ENCODE data around the gene B3GNT7.
"Not testable (repeated sequence)": the region's sequence is repeated elsewhere in the genome, so short reads cannot be mapped to it uniquely, and the experiment has no call there.

B3GNT7 gene

DNA sequence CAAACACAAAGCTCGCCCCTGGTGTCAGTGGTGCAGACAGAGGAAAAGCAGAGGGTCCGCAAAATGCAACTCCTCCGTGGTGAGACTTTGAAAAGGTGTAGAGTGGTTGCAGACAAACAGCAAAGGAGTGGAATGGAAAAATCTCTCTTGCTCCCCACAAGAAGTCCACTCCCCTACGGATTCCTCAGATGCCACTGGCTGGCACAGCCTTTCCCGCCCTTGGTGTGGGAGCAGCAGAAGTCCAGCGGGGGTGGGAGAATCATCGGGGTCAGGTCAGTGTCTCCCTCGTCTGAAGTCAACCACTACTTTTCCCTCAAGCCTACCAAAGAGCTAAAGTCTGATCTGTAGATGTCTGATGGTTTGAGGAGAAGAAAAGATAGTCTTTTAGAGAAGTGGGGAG is 22.3 kb upstream of the B3GNT7 start:
- TF ChIP-seq CTCF (IDR thresholded peaks at IDR 0.05; ENCODE audit: low read depth, low read length, missing control alignments) = no peak
- DNase-seq (ENCODE audit: low read depth) = no peak
- H3K4me3 ChIP-seq (ENCODE audit: low read depth, low read length) = no peak overlapping the region

- no peak for DNase-seq (ENCODE audit: low read depth)
- no peak overlapping the region for H3K4me3 ChIP-seq (ENCODE audit: low read depth, low read length)
- TF ChIP-seq CTCF (IDR thresholded peaks at IDR 0.05; ENCODE audit: low read depth, low read length, missing control alignments) = no peak
These were observed 21.6 kb upstream of the B3GNT7 start for GRCh38 chr2:231373786-231374349.

GRCh38 chr2:231374771-231375170 is 20.7 kb upstream of the B3GNT7 start:
- no peak for TF ChIP-seq CTCF (IDR thresholded peaks at IDR 0.05; ENCODE audit: low read depth, low read length, missing control alignments)
- no peak for DNase-seq (ENCODE audit: low read depth)
- no peak overlapping the region for H3K4me3 ChIP-seq (ENCODE audit: low read depth, low read length)

GRCh38 chr2:231375994-231376615 is 19.4 kb upstream of the B3GNT7 start:
- not testable (repeated sequence) for H3K4me3 ChIP-seq (ENCODE audit: low read depth, low read length); DNase-seq (ENCODE audit: low read depth)

DNA sequence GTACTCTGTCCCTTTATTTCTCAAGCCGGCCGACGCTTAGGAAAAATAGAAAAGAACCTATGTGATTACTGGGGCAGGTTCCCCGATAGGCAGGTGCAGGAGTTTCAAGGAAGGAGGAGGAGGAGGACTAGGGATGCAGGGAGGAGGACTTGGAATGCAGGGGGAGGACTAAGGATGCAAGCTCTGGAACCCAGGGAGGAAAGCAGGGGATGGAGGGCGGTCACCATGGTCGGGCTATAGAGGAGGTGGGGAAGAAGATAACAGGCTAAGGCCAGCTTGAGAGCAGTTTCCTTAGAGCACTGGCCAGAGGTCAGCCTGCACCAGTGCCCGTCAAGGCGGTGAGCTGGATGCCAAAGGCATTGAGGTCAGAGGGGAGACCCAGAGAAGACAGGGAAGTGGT is 18.7 kb upstream of the B3GNT7 start:
- DNase-seq (ENCODE audit: low read depth) = no peak
- no peak for TF ChIP-seq CTCF (IDR thresholded peaks at IDR 0.05; ENCODE audit: low read depth, low read length, missing control alignments)
- no peak overlapping the region for H3K4me3 ChIP-seq (ENCODE audit: low read depth, low read length)

DNA sequence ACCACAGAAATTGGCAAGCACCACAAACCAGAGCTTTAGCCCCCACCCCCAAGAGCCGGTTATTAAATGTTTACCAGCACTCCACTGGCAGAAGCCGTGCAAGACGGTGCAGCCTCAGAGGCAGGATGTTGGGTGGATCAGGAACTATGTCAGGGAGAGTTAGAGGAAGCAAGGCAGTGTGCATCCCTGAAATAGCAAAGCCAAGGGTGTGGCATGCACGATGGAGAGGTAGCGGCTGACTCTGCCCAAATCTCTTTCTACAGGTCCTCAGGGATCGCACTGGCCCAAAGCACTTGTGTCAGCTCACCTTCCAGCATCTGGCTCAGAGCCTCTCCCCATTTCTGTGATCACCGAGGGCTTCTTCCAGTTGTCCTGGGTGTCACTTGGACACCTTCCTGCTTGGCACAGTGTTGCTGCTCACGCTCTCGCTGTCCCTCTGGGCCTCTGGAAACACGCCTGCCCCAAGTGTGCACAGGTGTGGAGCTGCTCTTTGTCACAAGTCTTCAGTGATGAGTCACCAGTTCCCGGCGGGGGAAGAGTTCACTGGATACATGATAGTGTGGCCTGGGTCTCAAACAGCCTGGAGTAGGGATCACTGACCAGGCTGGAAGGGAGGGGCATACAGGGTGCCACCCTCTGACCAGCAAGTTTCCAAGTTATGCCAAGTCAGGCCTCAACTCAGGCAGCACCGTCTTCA is 17.3 kb upstream of the B3GNT7 start:
- H3K4me3 ChIP-seq (ENCODE audit: low read depth, low read length) = no peak overlapping the region
- no peak for TF ChIP-seq CTCF (IDR thresholded peaks at IDR 0.05; ENCODE audit: low read depth, low read length, missing control alignments)
- DNase-seq (ENCODE audit: low read depth) = no peak

- no peak overlapping the region for H3K4me3 ChIP-seq (ENCODE audit: low read depth, low read length)
- TF ChIP-seq CTCF (IDR thresholded peaks at IDR 0.05; ENCODE audit: low read depth, low read length, missing control alignments) = no peak
- DNase-seq (ENCODE audit: low read depth) = no peak
These were observed 16.0 kb upstream of the B3GNT7 start for GRCh38 chr2:231379266-231380215.

All from GM12864 (cell line).